HG02588 (cell line): Measurements from ENCODE around the gene GNA14.
A peak's percentile ranks its signal among the peaks of the same experiment; 100 is the strongest.
"Not testable (repeated sequence)": the region's sequence is repeated elsewhere in the genome, so short reads cannot be mapped to it uniquely, and the experiment has no call there.

Experiments
- ATAC-seq: cut with Tn5 transposase; IDR thresholded peaks from one replicate; pipeline ENCODE4 v1.9.1; 2021; ENCODE audit warnings: mild to moderate bottlenecking, moderate library complexity; ENCODE audit not compliant: unreplicated experiment

GNA14 gene

GRCh38 chr9:77455312-77455927 lies 192.7 kb downstream of the GNA14 start:
- ATAC-seq: peak; percentile 51

DNA sequence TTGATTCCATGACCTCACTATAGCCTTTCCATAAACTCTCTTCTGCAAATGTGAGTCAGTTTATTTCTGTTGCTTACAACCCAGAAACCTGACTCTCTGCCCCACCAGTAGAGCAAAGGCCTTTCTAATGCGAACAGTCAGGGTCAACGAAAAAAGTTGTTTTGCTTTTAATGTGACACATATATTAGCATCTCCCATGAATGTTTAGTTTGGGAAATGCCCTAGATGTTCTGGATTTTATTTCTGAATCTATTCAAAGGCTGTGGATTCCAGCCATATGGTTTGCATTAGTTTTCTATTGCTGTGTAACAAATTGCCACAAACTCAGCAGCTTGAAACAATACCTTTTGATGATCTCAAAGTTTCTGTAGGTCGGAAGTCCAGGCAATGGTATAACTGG lies 193.5 kb downstream of the GNA14 start:
- ATAC-seq: no peak

DNA sequence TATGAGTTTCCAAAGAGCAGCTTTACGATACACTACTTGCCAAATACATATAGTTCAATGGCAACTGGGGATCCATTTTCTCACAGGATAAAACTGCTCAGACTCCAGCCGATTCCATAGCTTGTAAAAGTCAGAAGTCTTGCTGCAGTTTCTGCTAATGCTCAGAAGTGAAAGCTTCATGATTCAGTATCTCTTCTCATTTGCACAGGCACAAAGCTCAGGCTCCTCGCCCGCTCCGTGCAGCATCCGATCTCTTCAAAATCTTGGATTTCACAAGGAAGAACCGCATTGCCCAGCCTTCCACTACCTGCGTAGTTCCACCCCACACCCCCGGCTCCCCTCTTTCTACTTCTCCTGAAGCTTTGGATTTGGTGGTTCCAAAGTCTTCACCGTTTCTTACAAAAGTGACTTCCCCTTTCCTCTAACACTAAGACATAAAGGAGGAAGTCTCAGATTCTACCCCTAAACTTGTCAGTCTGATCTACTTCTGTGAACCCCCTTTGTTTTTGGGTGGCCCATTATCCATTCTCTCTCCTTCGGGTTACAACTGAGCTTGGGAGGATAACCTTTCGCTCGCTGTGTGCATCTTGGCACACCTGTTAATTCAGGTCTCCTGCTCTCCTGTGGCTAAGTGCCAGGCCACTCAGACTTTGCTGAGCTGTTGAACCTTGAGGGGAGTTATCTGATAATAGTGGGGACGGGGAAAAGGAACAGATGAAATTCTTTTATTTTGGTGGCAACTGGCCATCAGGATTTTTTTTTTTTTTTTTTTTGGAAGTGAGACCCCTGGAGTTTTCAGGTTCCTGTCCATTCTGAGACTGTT lies 194.1 kb downstream of the GNA14 start:
- no peak for ATAC-seq

DNA sequence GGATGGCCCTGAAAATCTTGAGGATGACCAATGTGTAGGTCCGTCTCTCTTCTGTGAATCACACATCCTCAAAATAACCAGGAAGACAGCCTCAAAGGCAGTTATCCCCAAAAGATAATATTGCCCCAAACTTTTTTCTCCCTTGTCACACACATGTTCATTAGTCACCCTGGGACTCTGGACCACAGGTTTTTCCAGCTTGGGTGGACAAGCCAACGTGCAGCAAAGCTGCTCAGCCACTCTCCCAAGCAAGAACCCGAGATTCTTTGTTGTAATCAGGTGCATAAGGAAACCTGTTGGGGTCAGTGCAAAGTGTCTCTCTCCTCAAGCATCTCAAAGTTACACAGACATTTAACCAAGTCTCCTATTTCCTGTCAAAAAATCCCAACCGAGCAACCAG lies 196.6 kb downstream of the GNA14 start:
- ATAC-seq: no peak

DNA sequence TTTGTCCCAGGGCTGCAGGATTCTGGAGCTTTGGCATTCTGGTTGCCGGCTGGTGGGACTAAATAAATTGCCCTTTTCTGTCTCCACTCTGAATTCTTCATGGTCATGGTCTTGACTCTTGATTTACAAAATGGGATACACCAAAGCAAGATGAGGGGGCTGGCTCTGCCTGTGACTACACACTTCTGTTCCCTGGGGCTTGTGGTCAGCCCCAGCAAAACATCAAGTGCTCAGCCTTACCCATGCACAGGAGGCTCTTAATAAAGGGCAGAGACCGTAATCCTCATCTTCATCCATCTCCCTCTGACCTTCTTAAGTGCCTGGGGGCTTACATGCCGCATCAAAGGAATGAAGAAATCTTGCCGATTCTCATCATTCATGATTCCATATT lies 198.0 kb downstream of the GNA14 start:
- no peak for ATAC-seq

DNA sequence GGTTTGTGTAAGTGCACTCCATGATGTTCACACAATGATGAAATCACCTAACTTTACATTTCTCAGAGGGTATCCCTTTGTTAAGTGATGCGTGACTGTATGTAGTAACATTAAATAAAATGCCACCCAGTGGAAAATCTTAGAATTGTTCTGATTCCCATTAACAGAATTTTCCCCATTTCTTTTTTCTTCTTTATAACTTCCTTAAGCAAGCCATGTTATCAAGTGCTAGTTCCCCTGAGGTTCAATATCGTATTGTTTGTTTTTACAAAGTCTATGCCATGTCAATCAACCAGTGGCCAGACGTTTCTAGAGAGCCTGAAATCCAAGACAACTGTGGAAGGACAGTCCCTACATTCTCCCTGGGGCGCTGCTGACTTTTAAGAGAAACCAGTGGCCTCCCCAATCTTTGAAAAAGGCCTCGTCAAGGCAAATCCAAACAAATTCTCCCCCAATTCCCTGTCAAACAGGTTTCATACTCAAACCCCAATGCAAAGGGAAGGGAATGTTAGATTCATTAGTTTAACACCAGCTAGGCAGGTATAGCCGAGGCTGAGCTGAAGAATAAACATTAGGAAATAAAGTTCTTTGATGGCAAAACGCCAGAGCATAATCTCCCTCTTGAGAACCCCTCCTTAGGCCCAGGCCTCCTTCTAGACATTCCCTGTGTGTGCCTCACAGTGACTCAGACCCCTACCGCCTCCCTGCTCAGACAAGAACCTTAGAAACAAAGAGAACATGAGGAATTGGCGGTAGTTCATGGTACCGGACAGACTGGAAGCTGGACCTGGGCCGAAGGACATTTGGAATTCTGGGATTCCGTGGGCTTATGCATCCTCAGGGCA lies 198.7 kb downstream of the GNA14 start:
- no peak for ATAC-seq

DNA sequence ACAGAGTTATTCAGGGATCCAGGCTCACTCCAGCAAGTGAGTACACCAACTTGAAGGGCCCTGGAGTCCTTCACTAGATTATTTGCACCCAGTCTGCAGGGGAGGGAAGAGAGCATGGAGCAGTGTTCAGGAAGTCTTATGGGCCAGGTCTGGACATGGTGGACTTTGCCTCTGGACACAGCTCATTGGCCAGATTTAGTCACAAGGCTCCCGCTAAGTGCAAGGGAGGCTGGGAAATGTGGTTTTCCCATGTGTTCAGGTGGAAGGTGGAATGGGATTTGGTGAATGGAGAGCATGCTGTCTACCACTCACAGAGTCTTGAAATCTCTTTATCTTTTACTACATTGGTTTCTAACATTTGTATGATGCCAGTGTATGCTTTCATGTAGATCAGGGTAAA lies 200.5 kb downstream of the GNA14 start:
- ATAC-seq: no peak

DNA sequence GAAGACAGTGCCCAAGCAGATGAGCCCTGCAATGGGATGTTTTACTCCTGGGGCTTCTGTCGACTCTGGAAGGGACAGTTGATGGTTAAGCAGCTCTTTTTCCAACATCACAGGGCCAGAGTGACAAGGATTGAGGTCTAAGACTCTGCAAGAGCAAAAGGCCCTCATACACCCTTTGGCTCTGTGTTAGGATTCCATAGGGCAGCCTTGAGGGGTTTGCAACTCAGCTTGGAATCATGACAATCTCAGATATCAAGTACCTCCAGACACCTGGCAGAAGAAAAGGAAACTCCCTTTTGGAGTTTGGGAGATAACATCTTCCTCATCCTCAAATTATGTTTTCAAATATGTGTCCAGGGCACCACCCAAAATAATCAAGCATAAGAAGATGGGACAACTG lies 205.7 kb downstream of the GNA14 start:
- ATAC-seq: no peak

DNA sequence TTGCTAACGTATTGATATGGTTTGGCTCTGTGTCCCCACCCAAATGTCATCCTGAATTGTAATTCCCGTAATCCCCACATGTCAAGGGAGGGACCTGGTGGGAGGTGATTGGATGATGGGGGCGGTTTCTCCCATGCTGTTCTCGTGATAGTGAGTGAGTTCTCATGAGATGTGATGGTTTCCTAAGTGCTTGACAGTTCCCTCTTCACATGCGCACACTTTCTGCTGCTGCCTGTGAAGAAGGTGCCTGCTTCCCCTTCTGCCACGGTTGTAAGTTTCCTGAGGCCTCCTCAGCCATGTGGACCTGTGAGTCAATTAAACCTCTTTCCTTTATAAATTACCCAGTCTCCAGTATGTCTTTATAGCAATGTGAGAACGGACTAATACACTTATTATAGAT lies 207.0 kb downstream of the GNA14 start:
- not testable (repeated sequence) for ATAC-seq

DNA sequence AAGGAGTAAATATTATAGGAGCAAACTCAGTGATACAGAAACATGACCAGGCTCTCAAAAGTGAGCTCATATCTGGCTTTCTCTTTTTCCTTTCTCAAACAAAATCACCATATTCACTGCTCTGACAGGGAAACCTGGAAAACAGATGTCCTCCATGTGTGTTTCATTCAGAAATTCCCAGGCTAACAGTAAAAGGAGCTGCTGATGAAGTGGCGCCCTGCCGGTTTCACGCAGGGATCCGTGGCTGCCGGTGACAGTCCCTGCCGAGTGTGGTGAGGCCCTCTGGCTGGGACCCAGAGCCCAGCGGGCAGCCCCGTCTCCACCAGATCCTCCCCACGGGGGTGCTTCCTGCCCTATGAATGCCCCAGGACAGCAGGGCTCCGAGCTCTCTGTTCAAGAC lies 208.1 kb downstream of the GNA14 start:
- ATAC-seq: no peak

- ATAC-seq: no peak
Observed at GRCh38 chr9:77438653-77439052, 209.5 kb downstream of the GNA14 start.

DNA sequence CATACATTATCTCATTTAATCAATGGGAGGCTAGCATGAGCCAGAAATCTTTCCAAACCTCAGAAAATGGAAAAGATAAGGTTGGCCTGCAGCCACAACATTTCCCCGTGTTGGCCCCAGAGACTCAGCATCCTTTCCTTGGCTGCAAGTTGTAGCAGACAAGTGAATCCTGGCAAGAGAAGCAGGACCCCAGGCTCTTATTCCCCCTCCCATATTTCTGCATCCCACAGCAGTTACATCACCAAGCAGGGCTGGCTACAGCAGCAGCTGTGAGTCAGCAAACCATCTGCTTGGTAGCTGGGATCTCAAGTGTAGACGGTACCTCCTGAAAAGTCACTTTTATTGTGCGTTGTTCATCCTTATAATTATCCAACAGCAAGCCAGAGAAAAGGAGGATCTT lies 212.4 kb downstream of the GNA14 start:
- ATAC-seq: no peak

DNA sequence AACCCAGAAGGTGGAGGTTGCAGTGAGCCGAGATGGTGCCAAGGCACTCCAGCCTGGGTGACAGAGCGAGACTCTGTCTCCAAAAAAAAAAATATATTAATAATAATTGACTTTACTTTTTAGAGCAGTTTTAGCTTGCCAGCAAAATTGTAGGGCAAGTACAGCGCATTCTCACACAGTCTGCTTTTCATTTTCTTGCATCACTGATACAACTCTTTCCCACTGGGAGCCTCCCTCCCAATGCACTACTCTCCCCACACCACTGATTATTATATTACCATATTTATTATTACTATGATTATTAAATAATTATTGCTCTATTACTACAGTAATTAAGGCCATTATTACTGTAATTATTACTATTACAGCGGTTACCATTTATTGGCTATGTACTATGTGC lies 212.8 kb downstream of the GNA14 start:
- no peak for ATAC-seq

DNA sequence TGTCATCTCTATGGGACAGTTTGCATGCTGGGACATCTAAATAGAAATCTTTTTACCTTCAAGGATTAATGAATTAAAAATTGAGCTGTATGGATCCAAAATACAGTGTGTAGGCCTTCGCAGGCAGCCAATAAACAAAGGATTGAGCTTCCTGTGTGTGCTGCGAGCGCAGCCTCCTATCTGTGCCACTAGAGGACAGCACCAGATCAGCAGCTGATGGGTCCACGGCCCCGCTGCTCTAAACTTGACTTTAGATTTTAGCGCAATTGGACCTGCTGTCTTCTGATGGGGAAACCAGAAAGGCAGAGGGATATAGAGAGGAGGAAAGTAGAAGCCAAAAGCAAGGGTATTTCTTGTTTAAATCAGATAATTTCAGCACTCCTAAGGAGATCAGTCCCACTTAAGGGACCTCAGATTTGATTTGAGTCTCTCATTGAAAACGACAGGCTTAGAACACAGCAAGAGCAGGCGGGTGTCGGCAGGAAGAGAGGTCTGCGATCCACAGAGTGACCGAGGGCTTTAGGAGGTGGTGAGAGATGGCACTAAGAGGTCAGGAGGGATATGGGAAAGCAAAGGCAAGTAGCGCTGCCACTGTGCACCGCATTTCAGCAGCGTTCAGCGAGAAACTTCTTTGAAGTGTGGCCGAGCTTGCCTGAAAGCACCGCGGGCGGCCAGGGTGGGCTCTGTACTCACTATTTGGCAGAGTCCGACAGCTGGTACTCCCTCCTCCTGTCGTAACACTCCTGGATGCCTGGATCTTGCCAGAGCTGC lies 214.3 kb downstream of the GNA14 start:
- peak; percentile 83 for ATAC-seq

DNA sequence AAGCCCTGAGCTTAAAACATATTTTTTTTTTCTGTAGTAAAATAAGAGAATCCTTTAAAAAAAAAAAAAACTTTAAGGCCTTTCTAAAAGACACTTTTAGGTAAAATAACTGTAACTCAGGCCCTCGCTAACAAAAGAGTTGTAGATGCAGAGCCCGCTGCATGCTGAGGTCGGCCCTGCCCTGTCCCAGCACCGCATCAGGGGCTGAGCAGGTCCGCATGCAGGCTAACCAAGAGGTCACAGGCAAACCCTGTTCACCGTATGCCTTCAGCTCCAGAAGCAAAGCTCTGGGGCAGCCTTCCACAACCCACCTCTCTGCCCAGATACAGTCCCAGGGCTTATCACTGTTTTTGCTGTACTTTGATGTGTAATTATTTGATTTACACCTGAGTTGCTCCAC lies 216.1 kb downstream of the GNA14 start:
- ATAC-seq: no peak

DNA sequence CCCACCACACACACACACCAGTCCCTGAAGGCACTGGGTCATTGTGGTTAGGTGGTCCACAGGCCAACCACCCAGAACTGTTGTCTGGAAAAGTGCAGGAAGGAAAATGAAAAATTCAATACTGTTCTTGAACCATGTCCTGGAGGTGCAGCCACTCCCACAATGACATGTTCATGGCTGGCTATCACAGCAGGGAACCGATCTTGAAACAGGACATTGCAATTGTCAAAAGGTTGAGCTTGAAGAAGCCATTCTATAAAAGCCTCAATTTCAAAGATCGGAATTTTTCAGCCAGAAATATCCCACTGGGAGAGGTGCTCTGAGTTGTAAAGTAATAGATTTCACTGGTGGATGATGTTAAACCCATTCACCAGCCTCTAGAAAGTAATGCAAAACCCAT lies 218.2 kb downstream of the GNA14 start:
- ATAC-seq: no peak

GRCh38 chr9:77427256-77427927 lies 220.7 kb downstream of the GNA14 start:
- no peak for ATAC-seq

DNA sequence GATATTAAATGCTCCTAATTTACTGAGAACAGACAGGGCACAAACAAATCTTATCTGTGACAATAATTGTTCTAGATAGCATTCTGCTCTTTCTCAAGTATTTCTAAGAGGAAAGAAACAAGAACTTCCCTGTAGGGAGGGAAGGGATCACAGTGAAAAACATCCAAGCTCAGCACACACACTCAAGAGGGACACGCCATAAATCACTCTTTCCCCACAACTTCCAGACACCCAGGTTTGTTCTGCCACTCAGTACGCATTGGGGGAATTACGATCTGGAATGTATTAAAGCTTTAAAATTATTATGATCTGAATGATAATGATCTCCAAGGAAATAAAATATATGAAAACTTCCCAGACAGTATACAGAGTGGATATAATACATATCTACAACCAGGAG lies 221.4 kb downstream of the GNA14 start:
- ATAC-seq: no peak

DNA sequence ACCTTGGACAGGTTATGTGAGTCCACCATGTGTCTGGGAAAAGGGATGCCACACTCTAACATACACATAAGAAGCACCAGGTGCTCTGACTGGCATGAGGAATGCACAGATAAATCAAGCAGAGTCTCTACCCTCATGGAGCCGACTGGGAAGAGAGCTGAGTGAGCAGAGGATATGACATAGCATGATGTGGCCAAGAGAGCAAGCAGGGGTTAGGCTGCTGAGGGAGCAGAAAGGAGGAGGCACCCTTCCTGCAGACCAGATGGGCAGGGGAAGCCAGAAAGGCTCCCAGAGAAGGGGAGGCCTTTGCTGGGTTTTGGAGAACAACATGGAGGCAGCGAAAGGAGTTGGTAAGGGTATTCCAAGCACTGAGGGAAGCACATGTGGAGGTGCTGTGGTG lies 223.1 kb downstream of the GNA14 start:
- no peak for ATAC-seq

GRCh38 chr9:77423841-77424240 lies 224.3 kb downstream of the GNA14 start:
- ATAC-seq: no peak

DNA sequence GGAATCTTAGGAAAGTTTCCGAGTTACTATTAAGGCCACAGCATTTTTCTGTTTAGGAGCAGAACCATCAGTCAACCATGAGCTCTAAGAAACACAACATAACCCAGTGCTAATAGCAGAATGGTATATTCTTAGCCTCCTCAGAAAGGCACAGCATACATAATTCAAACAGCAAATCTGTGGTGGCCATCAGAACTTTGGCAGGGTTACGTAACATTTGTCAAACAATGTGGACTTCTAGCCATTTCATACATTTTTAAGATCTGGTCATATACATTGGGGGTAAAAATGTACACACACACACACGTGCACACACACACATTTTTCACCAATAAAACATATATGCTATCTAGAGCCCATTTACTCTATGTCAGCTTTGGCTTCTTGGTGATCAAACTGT lies 225.2 kb downstream of the GNA14 start:
- no peak for ATAC-seq
